ENCODE measurements around the gene SLC9A6.

The SLC9A6 gene

GRCh38 chrX:135985157-135985972, at the start of gene SLC9A6:
Gene SLC9A6, plus strand, starts transcription at chrX:135985435. Its CDS starts 224 bp downstream, at chrX:135985659.
- no peak for DNase-seq

- no peak for DNase-seq
Observed at GRCh38 chrX:135944486-135944885, 40.7 kb upstream of the SLC9A6 start.

- DNase-seq, result no peak
Observed at GRCh38 chrX:135951291-135951690, 33.9 kb upstream of the SLC9A6 start.

GRCh38 chrX:135973025-135973547, 12.1 kb upstream of the SLC9A6 start:
- DNase-seq, result no peak

GRCh38 chrX:135973548-135974278, 11.5 kb upstream of the SLC9A6 start, which contains the start of gene MMGT1:
Gene MMGT1, minus strand, starts transcription at chrX:135973988. Its CDS starts 313 bp downstream, at chrX:135973675.
- peak; percentile 74 for DNase-seq

GRCh38 chrX:135974279-135974856, 10.9 kb upstream of the SLC9A6 start:
- no peak for DNase-seq

GRCh38 chrX:135975421-135975820, 9.8 kb upstream of the SLC9A6 start:
- DNase-seq, result no peak

GRCh38 chrX:135977611-135978010, 7.6 kb upstream of the SLC9A6 start:
- DNase-seq, result no peak

- DNase-seq, result no peak
Observed at GRCh38 chrX:135981010-135981409, 4.2 kb upstream of the SLC9A6 start.

- no peak for DNase-seq
Observed at GRCh38 chrX:135981668-135982067, 3.6 kb upstream of the SLC9A6 start.

GRCh38 chrX:135982860-135983259, 2.4 kb upstream of the SLC9A6 start:
- DNase-seq, result no peak

- no peak for DNase-seq
Observed at GRCh38 chrX:135984256-135984655, 979 bp upstream of the SLC9A6 start.

GRCh38 chrX:135984791-135985156, 461 bp upstream of the SLC9A6 start:
- DNase-seq, result no peak

- DNase-seq, result no peak
Observed at GRCh38 chrX:135985973-135986310, 707 bp downstream of the SLC9A6 start.

- no peak for DNase-seq
Observed at GRCh38 chrX:135988245-135988644, 3.0 kb downstream of the SLC9A6 start.

GRCh38 chrX:136015016-136015415, 29.8 kb downstream of the SLC9A6 start:
- no peak for DNase-seq

GRCh38 chrX:136016881-136017280, 31.6 kb downstream of the SLC9A6 start:
- no peak for DNase-seq

- no peak for DNase-seq
Observed at GRCh38 chrX:136019226-136019625, 34.0 kb downstream of the SLC9A6 start.

GRCh38 chrX:136021160-136021559, 35.9 kb downstream of the SLC9A6 start:
- DNase-seq, result no peak

GRCh38 chrX:136021903-136022302, 36.7 kb downstream of the SLC9A6 start:
- no peak for DNase-seq

- DNase-seq, result no peak
Observed at GRCh38 chrX:136025091-136025490, 39.9 kb downstream of the SLC9A6 start.

GRCh38 chrX:136028383-136028984, 43.2 kb downstream of the SLC9A6 start:
- DNase-seq, result peak; percentile 36

- no peak for DNase-seq
Observed at GRCh38 chrX:136029766-136030165, 44.5 kb downstream of the SLC9A6 start.
